GM18505 (cell line): ENCODE data around the gene PRPS1L1.

ENCODE experiments used
- ATAC-seq: cut with Tn5 transposase; IDR thresholded peaks from one replicate; pipeline ENCODE4 v1.9.1; 2021; ENCODE audit not compliant: unreplicated experiment
- POLR2A ChIP-seq: IDR thresholded peaks from 4 replicates; pipeline ENCODE4 v1.6.1; 2011; ENCODE audit warnings: borderline replicate concordance; ENCODE audit not compliant: insufficient read depth, insufficient read length; ENCODE audit errors: extremely low read depth

Gene PRPS1L1

DNA sequence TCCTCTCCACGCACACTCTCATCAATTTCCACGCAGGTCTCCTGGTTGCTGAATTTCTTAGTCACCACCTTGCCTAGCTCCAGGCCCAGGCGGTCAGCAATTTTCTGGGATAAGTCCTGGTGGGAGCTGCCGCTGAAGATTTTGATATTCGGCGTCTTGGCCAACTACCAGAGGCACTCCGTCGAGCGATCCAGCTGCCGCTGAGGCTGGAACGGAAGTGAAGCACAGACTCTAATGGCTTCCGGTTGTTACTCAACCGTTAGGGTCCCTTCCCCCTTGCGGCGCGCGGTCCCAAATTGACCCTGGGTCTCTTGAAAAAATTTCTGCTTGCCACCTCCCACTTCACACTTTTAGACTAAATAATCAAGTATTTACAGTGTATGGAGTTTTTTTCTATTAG lies at the start of gene PRPS1L1:
Gene PRPS1L1, minus strand, starts transcription at position 219 of the 400 bp plus-strand sequence.
- no peak for ATAC-seq
- no peak for TF ChIP-seq POLR2A

DNA sequence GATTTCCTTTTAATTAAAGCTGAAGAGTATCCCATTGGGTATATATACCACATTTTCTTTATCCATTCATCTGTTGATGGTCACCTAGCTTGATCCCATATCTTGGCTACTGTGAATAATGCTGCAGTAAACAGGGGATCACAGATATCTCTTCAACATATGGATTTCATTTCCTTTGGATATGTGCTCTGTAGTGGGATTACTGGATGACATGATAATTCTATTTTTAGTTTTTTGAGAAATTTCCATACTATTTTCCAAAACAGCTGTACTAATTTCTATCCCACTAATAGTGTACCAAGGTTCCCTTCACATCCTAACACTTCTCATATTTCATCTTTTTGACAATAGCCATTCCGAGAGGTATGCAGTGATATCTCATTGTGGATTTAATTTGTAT lies 48.8 kb upstream of the PRPS1L1 start:
- TF ChIP-seq POLR2A = no peak
- no peak for ATAC-seq

DNA sequence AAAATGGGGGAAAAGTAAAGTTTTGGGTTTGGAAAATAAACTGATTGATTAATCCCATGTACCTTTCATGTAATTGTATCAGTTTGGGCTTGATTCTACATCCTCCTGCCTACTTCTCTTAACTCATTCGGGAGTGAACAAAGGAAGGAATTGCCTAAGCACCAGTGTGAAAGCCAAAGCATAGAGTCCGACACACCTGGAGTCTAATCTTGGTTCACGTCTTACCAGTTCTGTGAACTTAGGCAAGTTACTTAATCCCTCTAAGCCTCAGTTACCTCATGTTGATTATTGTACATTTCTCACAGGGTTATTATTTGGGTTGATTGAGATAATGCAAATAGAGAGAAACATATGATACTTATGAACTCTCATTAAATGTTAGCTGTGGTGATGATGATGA lies 41.1 kb upstream of the PRPS1L1 start:
- no peak for ATAC-seq
- TF ChIP-seq POLR2A = no peak

DNA sequence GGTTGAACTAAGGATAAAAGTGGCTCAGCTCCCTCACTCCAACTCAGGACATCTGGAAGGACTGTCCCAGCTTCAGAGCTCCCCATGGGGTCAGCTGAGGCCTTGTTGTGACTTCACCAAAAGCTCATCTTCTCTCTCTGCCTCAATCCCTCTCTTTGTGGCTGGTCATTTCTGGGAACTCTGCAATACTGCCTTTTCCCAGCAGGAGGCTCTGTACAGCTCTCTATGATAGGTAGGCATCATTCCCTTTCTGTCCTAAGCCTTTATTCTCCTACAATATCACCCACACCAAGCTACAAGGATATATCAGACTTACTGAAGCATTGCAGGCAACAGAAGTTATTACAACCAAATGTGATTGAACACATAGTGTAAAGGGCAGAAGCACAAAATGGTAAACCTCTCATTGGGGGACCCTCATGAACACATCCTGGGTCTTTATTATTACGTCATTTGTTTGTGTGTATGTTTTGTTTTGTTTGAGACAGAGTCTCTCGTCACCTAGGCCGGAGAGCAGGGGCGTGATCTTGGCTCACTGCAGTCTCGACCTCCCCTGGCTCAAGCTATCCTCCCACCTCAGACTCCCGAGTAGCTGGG lies 36.7 kb upstream of the PRPS1L1 start:
- no peak for TF ChIP-seq POLR2A
- peak; percentile 56 for ATAC-seq

DNA sequence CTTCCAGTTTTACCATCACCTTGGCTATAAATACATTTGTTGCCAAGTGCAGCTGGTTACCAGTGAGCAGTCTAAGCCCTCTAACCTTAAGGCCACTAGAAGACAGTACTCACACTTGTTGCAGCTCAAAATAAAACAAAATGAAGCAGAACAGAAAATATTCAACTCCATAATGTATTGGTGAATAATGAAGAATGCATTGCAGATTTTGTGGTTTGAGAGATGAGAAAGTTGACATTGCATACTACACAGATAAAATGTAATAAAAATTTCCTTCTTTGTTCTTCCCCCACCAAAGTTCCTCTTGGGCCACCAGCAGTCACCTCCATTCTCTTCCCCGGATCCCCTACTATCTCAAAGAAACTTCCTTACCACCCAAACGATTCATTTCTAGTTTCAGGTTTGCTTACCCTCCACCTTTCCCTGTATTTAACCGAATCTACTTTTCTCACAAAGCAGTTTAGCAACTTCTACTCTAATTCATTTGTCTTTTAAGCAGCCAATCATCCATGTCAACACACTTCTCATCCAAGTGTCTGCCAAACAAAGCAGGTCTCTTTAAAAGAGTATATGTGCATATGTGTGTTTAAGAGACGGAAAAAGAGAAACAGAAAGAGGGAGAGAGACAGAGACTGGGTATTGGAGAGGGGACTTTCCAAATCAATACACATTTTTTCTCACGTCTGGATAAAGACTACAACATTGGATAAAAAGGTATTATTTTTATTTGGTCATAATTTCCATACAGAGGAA lies 35.7 kb upstream of the PRPS1L1 start:
- ATAC-seq = no peak
- TF ChIP-seq POLR2A = no peak

DNA sequence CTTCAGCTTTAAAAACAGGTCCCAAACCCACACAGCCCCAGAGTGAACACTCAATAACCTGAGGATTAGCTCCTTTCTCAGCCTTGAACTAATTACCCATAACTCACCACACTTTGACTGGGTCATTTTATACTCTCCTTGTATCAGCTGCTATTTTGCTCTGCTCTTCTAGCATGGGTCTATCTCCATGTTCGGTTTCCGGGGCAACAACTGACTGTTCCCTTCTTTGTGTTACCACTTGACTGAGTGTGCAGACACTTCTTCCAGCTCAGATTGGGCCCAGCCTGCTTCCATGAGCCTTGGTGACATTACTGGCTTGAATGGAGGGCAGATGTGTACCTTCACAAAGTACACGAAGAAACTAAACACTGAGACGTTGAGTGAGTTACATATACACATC lies 31.5 kb upstream of the PRPS1L1 start:
- TF ChIP-seq POLR2A = no peak
- ATAC-seq = no peak

DNA sequence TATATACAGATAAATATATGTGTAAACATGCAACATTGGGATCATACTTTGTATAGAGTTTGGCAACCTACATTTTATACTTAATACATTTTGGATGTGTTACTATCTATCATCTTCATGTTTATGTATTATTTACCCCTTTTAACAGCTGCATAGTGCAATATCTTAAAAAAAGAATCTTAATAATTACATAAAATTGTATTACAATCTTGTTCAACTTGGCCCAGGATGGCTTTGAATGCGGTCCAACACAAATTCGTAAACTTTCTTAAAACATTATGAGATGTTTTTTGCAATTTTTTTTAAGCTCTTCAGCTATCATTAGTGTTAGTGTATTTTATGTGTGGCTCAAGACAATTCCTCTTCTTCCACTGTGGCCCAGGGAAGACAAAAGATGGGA lies 26.3 kb upstream of the PRPS1L1 start:
- ATAC-seq = no peak
- TF ChIP-seq POLR2A = no peak

DNA sequence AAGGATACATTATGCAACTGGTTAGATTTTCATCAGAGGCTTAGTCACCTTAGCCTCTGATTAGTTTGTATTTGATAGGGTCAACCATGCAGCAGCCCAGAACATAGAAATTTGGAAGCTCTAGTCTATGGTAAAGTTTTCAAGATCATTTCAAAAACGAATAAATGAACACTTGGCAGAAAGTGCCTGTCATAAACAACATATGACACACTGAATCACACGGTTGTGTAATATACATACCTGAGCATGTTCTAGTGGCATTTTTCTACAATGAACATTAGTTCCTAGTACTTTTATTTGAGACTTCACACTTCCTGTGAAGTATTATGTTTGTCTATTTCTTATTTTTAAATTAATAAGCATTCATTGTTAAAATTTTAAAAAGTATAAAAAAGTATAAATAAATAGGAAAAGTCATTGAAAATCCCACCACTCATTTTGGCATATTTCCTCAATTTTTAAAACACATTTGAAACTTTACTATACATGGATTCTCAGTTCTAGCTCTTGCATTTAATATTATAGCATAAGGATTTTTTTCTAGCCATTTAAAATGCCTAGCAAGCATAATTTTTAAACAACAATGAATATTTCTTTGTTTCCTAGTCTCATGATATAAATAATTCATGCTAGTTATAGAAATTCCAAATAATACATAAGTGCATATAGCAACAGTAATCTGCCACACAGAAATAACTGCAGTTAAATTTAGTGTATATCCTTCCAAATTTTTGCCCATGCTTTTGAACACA lies 25.7 kb upstream of the PRPS1L1 start:
- TF ChIP-seq POLR2A = no peak
- ATAC-seq = no peak

DNA sequence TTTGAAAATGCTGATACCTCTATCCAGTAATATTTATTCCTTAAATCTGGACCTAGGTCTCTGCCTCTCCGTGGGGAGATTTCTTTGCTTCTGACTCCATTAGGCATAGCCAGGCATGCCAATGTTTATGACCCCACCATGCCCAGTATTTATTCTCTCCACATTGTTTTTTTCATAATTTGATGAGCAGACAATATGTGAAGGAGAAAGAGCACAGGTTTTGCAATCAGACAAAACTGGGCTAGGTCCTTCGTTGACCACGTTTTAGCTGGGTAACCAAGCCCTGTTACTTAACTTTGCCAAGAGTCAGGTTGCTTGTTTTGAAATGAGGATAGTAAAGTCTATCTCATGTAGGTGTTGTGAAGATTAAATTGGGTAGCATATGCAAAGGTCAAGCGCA lies 21.6 kb upstream of the PRPS1L1 start:
- TF ChIP-seq POLR2A = no peak
- no peak for ATAC-seq

DNA sequence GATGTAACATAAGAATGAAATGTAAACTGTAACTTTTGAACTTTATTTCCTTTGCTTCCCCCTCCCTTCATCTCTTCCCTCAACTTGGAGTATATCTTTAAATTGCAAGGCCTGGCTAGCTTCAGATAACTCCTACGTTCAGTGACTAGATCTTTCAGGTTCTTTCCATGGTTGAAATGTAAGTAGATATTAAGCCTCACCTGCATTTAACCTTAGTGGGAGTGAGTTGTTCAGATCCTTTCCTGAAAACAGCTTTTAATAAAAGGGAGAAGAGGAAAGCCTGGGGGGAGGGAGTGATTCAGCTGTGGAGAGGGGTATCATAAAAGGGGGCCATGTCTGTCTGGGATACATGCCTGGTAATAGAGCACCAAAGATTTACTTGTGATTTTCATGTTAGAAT lies 19.0 kb upstream of the PRPS1L1 start:
- no peak for TF ChIP-seq POLR2A
- ATAC-seq = no peak

DNA sequence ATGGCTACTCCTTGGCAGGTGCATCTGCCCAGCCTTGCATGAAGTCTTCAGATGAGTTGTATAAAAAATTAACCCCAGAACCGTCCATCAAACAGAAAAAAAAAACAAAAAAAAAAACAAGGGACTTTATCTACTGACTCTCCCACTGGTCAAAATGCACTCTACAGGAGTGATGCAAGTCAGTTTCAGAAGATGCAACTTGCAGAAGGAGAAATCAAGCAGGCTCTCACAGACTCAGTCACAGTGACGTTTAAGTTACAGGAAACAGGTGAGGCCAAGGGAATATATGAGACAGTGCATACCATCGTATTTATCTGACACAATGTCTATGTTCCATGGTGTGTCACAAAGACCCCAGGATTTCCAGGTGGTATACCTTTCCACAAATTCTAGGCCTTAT lies 17.5 kb upstream of the PRPS1L1 start:
- no peak for TF ChIP-seq POLR2A
- no peak for ATAC-seq

DNA sequence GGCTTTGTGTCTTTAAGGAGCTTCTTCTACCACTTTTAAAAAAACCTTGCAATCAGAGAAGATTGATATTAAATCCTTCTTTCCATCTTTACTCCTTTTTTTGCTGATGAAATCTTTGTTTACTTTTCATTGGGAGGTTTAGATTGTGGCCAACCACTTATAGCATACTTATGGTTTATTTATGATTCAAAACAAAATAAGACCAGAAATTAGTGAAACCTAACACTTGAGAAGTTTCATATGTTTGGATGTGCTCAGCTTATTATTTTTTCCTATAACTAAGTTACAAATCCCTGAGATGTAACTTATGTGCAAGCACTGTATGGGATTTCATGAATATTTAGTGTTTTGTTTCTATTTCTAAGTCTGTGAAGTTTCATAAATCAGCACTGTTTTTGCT lies 13.5 kb upstream of the PRPS1L1 start:
- TF ChIP-seq POLR2A = no peak
- ATAC-seq = no peak

DNA sequence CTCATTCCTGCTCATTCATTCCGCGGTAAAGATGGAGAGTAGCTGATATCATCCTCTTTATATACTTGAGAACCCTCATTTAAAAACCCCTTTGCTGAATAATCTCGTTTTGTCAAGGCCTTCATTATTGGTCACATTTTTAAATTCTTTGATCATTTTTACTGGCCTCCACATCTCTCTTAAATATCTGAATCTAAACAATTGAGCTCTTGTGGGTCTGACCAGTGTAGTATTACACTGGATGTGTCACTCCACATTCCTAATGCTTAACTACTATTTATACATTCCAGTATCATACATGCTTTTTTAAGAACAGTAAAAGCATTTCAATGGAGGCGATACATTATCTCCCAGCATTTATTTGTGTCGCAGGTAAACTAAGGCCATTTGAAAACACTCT lies 12.6 kb upstream of the PRPS1L1 start:
- ATAC-seq = no peak
- TF ChIP-seq POLR2A = no peak

DNA sequence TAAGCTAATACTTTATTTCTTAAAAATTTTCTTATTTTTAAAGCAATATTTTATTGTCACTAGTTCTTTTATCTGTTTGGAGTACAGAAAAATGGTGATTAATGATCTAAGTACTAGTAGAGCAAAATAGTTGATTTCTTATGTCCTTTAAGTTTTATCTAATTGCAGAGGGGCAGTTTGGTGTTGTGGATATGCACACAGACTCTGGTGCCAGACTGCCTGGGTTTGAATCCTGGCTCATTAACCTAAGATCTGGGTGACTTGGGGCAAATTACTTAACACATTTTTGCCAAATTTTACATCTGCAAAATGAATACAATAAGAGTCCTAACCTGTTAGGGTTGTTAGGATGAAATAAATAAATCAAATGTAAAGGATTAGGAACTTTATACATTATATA lies 10.7 kb upstream of the PRPS1L1 start:
- ATAC-seq = no peak
- TF ChIP-seq POLR2A = no peak
